H1 (cell line): ENCODE results near the gene ZBTB20. TPM values are rescaled to one million over a fixed set of nuclear protein-coding genes. Genes with fewer than 3 reads are reported as not detected.

Source experiments
- CEBPB ChIP-seq: IDR thresholded peaks from 2 replicates; pipeline ENCODE4 v1.6.1; 2012; ENCODE audit warnings: low read depth, low read length
- polyA plus RNA-seq, 7 experiments: library from polyadenylated mRNA; depleted of rRNA in 3 of 7; stranded (reverse) in 5 of 7; unstranded in 2 of 7; fragments of >200 nt in 5 of 7; fragments of 200-250 nt in 2 of 7; gene quantifications; 1 replicate in 5 of 7; 2 replicates in 1 of 7; 4 replicates in 1 of 7; pipeline versions ENCODE4 v1.2.1 to v1.2.3, GENCODE V29; 2011 to 2013; ENCODE audit warnings: missing spikeins in 2 of 7, mixed read lengths in 2 of 7
- total RNA-seq: library from RNA; stranded (reverse); fragmentation: NEBNext Ultra II Directional; extraction: Animal tissue kit (Norgen Biotek cat#: 25700); gene quantifications from 2 replicates; pipeline ENCODE4 v1.2.1, GENCODE V29; 2021
- TF ChIP-seq, protein P1 (sequence below): IDR thresholded peaks from 2 replicates; pipeline ENCODE4 v1.6.1; 2012; ENCODE audit warnings: inconsistent platforms

Gene ZBTB20
- total and polyA plus RNA-seq, 2 of the 8 experiments (the other 6 are each of a cell fraction or from before 2014, with no cell fraction given) = 0.35 to 1.3 TPM

DNA sequence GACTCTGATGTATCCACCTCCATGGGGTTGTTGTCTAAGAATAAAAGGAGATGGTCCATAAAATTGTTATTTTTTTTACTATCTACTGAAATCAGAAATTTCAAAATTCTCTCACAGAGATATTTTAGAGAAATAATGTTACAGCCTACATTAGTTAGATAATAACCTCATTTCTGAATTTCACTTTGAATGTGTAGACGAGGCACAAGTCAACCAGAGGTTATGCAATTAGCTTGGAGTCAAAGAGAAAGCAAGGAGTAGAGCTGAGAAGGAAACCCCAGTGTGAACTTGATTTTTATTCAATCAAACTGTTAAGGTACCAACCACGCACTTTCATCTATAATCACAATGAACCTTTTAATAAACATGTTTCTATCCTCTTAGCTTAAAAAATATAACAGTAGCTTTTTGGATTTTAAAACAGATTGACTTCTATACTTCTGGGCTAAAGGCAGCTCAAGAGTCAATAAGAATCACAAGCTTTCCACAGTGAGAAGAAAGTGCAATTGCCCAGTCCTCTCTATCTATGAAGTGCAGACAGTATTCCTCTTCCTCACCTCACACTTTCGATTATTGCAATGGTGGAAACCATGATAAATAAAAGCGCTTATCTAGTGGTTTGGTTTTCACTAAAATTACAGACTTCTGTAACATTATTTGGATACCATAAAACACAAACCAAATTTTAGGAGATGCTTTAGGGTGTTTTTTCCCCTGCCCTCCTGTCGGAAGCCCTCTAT is 403.2 kb downstream of the ZBTB20 start (continued):
- TF ChIP-seq, protein P1, sequence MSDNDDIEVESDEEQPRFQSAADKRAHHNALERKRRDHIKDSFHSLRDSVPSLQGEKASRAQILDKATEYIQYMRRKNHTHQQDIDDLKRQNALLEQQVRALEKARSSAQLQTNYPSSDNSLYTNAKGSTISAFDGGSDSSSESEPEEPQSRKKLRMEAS = no peak
- no peak for TF ChIP-seq CEBPB
